Measurements from ENCODE around the gene YKT6.

- TF ChIP-seq CTCF (IDR thresholded peaks at IDR 0.05) (no peak), POLR2AphosphoS5 (IDR thresholded peaks at IDR 0.05; ENCODE audit: insufficient read depth in 1 of 2, low read depth in 1 of 2) (no peak), POLR2A (IDR thresholded peaks at IDR 0.05) (no peak)
These were observed 38.6 kb upstream of the YKT6 start for GRCh38 chr7:44162179-44162578.

All from vagina (tissue), 2 donors.